Measurements from ENCODE around the gene LMOD1.

Gene LMOD1

DNA sequence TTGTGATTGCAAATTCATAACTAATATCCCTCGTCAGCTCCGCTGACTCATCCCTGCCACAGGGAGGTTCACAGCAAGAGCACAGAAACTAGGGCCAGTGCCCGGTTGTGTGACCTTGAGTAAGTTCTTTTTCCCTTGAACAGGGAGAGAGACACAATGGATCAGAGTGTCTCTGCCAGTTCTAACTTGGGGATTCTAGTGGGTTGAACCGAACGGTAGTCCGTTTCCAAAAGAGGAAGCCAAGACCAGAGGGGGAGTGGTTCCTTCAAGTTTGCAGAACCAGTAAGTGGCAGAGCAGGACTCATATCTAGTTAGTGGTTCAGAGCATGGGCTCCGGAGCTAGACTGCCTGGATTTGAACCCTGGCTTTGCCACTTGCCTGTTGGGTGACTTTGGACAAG lies 62.6 kb downstream of the LMOD1 start:
- no peak overlapping the region for H3K27ac ChIP-seq
- TF ChIP-seq, protein P1, sequence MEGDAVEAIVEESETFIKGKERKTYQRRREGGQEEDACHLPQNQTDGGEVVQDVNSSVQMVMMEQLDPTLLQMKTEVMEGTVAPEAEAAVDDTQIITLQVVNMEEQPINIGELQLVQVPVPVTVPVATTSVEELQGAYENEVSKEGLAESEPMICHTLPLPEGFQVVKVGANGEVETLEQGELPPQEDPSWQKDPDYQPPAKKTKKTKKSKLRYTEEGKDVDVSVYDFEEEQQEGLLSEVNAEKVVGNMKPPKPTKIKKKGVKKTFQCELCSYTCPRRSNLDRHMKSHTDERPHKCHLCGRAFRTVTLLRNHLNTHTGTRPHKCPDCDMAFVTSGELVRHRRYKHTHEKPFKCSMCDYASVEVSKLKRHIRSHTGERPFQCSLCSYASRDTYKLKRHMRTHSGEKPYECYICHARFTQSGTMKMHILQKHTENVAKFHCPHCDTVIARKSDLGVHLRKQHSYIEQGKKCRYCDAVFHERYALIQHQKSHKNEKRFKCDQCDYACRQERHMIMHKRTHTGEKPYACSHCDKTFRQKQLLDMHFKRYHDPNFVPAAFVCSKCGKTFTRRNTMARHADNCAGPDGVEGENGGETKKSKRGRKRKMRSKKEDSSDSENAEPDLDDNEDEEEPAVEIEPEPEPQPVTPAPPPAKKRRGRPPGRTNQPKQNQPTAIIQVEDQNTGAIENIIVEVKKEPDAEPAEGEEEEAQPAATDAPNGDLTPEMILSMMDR (conservative IDR thresholded peaks at IDR 0.05), result no peak

DNA sequence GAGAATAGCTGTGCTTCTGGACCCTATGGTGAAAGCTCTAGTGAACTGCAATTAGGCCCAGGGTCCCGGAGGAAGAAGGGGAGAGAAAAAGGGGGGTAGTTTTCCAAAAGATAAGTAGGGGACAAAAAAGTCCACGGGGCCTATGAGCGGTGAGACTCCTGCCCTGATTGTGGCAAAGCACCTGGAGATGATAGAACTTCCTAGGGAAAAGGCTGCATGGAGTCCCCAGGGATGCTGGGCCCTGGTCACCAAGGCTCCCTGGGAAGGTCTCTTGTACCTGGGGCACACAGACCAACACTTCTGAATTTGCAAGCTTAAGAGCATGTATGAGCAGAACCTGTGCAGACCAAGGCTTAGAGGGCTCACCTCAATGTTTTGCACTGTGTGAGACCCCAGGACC lies 63.1 kb downstream of the LMOD1 start:
- TF ChIP-seq, protein P1 (conservative IDR thresholded peaks at IDR 0.05), result no peak

DNA sequence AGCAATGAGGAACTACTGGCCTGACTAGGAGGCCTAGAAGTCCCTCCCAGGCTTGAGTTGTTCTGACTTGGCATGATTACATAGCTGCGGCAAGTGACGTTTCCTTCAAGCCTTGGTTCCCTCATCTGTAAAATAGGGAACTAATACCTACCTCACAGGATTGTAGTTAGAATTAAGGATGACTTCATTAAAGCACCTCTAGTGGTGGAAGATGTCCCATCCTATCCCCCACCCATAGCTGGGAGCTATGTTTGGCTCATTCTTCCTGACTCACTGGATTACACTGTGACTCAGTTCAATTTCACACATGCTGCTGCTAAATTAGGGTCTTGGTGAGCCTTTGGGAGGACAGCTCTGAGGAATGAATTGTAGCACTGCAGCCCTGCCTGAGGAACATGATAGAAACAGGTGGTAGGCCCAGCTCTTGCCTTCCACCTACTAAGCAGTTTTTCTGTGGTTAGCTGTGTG lies 63.6 kb downstream of the LMOD1 start:
- TF ChIP-seq, protein P1 (conservative IDR thresholded peaks at IDR 0.05), result no peak

More for the DNA sequence above, 63.1 kb downstream of the LMOD1 start:
- H3K27ac ChIP-seq, result no peak overlapping the region

DNA sequence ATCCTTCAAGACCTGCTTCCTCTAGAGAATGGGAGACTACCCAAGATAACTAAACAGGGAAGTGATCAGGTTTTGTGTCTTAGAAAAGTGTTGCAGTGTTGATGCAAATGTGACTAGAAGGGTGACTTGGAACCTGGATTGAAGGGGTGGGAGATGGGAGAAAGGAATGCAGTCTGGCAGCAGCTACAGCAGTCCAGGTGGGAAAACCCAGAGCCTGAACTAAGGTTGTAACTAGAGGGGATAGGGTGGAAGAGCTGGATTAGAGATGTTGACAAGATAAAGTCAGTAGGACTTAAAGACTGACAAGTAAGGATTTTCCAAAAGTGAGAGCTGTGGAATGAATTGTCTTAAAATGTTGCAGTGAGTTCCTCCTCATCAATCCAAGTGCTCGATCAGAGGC lies 64.7 kb downstream of the LMOD1 start:
- TF ChIP-seq, protein P1 (conservative IDR thresholded peaks at IDR 0.05), result no peak
- H3K27ac ChIP-seq, result no peak overlapping the region

More for the DNA sequence above, 63.6 kb downstream of the LMOD1 start:
- no peak overlapping the region for H3K27ac ChIP-seq

DNA sequence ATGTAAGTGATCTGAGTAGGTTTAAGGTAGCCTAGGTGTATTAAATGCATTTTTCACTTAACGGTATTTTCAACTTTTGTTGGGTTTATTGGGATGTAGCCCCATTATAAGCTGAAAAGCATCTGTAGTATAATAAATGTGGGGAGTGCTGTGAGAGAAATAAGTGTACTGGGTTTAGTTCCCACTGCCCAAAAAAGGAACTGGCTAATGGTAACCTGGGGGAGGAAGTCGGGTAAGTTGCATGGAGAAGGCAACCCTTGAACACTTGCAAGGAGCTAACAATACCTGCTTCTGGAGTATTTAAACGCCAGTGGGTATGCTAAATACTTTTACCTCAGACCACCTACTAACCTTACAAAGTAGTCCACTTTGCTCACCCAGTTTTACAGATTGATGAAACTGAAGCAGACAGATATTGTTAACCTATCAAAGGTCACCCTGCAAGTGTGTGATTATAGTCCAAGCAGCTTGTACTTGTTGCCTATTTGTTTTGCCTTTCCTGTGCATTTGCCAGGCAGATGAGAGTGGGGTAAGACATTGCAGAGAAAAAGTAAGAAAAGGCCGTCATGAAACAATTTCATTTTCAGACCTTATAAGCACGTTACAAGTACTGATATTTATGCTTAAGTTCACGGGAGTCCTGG lies 65.3 kb downstream of the LMOD1 start:
- H3K27ac ChIP-seq, result no peak overlapping the region

DNA sequence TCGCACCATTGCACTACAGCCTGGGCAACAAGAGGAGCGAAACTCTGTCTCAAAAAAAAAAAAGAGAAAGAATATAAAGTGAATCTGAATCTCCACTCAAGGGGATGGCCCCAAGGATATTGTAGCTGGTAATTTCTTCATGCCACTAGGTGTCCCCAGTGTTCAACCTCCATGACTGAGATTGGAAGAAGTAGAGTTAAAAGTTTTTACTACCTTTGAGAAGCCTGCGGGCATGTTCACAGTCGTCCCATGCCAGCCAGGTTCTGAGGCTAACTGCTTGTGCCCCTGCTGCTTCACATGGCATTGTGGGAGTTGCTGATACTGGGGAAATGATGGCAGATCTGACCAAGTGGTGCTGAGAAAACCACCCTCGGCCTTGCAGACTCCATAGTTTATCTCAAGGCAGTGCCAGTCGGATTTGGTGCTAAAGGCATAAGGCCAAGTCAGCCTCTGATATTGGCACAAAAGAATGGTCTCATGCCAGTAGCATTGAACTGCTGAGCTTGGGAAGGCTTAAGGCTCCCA lies 68.4 kb downstream of the LMOD1 start:
- peak overlapping the region; percentile 30 for H3K27ac ChIP-seq
- TF ChIP-seq, protein P1 (conservative IDR thresholded peaks at IDR 0.05), result peak; percentile 84

More for the DNA sequence above, 65.3 kb downstream of the LMOD1 start:
- TF ChIP-seq, protein P1 (conservative IDR thresholded peaks at IDR 0.05), result no peak

DNA sequence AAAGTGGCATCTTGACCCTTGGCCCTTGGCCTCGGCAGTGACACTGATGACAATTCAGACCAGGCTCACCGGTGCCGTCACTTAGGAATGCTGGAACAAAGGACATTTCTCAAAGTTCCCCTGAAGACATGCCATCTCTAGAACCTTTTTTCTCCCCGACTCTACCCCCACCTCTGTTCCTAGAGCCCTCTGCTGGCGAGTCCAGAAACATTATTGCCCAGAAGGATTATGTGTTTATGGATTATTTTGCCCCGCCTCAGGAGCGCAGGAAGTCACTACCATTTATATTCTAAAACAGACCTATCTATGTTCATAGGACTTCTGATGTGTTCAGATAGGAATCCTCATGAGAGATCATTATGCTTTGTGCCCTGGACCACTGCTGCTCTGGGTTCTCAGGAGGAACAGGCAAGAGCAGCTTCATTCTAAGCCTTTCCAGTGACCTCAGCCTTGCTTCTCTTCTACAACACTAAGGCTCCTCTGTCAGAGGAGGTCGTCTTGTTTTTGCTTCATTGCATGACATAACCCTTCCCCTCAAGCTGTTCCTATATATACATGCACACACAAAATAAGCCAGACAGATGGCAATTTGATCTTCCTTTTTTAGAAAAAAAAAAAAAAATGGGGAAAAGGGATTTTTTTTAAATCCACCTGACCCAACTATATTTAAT lies 70.1 kb downstream of the LMOD1 start:
- H3K27ac ChIP-seq, result no peak overlapping the region
- TF ChIP-seq, protein P1 (conservative IDR thresholded peaks at IDR 0.05), result peak; percentile 55

Measured in VCaP (cell line).